HG03060 (cell line): ENCODE data around the gene NTRK1.

Source experiments
- ATAC-seq: cut with Tn5 transposase; IDR thresholded peaks from one replicate; pipeline ENCODE4 v1.9.1; 2021; ENCODE audit warnings: low read depth, moderate number of reproducible peaks; ENCODE audit not compliant: unreplicated experiment

NTRK1 gene

GRCh38 chr1:156860628-156861423 is at the start of gene NTRK1:
TSS of gene NTRK1 (plus strand) at chr1:156860865. CDS start at chr1:156860935, 70 bp downstream.
- no peak for ATAC-seq

GRCh38 chr1:156811168-156811567 is 49.5 kb upstream of the NTRK1 start:
- ATAC-seq, result no peak

GRCh38 chr1:156812293-156812990 is 48.2 kb upstream of the NTRK1 start:
- no peak for ATAC-seq

GRCh38 chr1:156813298-156813697 is 47.4 kb upstream of the NTRK1 start:
- ATAC-seq, result no peak

- no peak for ATAC-seq
Measured at GRCh38 chr1:156813750-156814570, 46.7 kb upstream of the NTRK1 start.

- no peak for ATAC-seq
Measured at GRCh38 chr1:156814571-156815260, 45.9 kb upstream of the NTRK1 start.

- ATAC-seq, result no peak
Measured at GRCh38 chr1:156815307-156815826, 45.3 kb upstream of the NTRK1 start.

- no peak for ATAC-seq
Measured at GRCh38 chr1:156815961-156816422, 44.7 kb upstream of the NTRK1 start.

GRCh38 chr1:156816561-156817328 is 43.9 kb upstream of the NTRK1 start, which contains the start of gene SH2D2A:
TSS of gene SH2D2A (minus strand) at chr1:156816848. CDS start at chr1:156816708, 140 bp downstream.
- no peak for ATAC-seq

GRCh38 chr1:156821801-156822200 is 38.9 kb upstream of the NTRK1 start:
- no peak for ATAC-seq

GRCh38 chr1:156822680-156823079 is 38.0 kb upstream of the NTRK1 start:
- ATAC-seq, result no peak

GRCh38 chr1:156823210-156823790 is 37.4 kb upstream of the NTRK1 start:
- no peak for ATAC-seq

- ATAC-seq, result no peak
Measured at GRCh38 chr1:156826630-156827029, 34.0 kb upstream of the NTRK1 start.

- ATAC-seq, result no peak
Measured at GRCh38 chr1:156828400-156829124, 32.1 kb upstream of the NTRK1 start.

GRCh38 chr1:156832434-156832833 is 28.2 kb upstream of the NTRK1 start:
- no peak for ATAC-seq

- no peak for ATAC-seq
Measured at GRCh38 chr1:156833603-156834002, 27.1 kb upstream of the NTRK1 start.

- ATAC-seq, result no peak
Measured at GRCh38 chr1:156834322-156834721, 26.3 kb upstream of the NTRK1 start.

GRCh38 chr1:156836041-156836654 is 24.5 kb upstream of the NTRK1 start:
- ATAC-seq, result no peak
